Measurements from ENCODE around the gene FRAS1.
"Not testable (repeated sequence)": the region's sequence is repeated elsewhere in the genome, so short reads cannot be mapped to it uniquely, and the experiment has no call there.

FRAS1 gene

DNA sequence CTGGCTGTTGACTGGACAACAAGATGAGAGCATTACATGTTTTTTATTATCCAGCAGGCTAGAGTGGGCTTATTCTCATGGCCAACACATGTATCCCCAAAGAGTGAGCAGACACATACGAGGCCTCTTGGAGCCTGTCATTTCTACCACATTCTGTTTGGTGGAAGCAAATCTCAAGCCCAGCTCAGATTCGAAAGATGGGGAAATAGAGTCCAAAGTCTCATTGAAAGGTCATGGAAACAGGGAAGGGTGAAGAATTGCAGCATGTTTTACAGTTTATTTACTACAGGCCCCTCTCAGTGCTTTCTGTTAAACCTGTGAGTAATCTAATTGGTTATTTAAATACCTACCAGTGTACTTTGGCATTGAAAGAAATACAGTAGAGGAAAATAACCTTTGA lies 108.6 kb downstream of the FRAS1 start:
- DNase-seq (ENCODE audit: low spot score), result no peak

DNA sequence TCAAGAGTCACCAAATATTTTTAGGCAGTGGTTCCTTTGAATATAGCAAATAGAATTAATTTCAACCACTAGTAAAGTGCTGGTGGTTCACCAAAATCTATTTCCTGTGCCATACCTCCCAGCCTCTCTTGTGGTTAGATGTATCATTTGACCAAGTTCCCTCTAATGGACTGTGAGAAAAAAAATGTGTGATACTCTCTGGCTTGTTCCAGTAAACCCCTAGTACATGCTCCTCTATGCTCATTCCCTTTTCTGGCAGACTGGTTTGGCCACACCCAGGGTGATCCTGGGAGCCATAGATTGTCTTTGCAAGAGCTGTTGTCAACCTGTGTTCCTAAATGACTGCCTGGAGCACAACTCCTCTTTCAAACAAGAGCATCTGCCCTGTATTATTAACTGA lies 109.5 kb downstream of the FRAS1 start:
- no peak for DNase-seq (ENCODE audit: low spot score)

DNA sequence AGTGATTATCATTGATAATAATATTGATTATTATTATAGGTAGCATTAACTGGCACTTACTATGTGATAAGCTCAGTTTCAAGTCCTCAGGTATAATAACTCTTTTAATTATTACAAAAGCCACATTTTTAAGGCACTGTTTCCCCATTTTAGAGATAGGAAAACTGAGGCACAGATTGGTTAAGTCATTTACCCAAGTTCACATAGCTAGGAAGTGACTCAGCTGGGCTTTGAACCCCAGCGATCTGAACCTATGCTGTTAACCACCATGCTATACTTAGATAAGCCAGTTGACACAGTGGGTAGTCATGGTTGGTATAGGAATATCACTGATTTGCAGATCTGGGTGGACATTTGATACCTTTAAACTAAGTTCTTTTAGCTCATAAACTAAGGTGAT lies 110.4 kb downstream of the FRAS1 start:
- no peak for DNase-seq (ENCODE audit: low spot score)

DNA sequence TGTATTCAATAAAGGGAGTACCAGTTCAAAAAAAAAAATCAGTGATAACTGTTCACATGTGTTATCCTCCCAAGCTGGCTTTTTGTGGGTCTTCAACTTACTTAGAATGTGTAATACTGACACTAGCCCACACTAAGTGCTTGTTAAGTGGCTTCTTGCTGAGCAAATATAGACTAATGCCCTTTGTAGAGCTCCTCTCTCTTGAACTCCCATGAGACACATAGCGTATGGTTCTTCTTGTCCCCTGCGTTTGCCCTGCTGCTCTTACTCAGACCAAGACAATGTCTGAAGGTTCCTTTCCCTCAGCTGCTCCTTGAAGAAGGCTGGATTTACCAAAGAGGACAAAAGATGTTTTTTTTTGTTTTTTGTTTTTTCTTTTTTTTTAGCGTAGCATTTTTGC lies 110.9 kb downstream of the FRAS1 start:
- DNase-seq (ENCODE audit: low spot score), result no peak

DNA sequence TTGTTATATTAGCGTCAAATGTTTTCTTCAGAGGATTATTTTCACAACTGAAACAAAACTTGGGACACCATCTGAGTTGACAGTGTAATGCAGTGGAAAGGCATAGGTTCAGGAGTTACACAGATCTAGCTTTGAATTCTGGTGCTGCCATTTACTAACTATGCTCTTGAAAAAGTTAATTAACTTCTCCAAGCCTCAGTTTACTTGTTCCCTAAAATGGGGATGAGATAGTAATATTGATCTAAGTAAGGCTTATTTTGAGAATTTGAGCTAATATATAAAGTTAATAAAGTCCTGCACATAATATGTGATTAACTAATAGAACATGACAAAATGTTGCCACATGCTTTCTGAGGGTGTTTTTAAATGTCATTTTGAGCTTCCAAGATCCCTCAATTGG lies 112.6 kb downstream of the FRAS1 start:
- DNase-seq (ENCODE audit: low spot score), result no peak

DNA sequence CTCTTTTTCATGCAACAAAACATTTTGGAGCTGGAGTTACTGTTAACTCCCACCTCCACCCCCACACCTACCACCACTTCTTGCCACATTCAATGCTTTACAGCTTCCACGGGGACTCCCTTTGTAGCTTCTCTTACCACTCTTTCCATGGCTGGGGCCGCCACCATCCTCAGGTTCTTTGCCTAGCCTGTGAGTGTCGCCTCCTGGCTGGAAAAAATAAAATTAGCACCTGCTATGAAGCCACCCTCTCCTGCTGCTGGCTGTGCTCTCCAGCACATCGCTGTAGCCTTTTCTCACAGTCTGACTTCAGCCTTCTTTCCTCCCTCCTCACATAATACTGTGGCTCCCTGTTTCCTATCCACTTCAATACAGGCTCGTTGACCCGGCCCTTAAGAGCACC lies 114.4 kb downstream of the FRAS1 start:
- DNase-seq (ENCODE audit: low spot score), result no peak

DNA sequence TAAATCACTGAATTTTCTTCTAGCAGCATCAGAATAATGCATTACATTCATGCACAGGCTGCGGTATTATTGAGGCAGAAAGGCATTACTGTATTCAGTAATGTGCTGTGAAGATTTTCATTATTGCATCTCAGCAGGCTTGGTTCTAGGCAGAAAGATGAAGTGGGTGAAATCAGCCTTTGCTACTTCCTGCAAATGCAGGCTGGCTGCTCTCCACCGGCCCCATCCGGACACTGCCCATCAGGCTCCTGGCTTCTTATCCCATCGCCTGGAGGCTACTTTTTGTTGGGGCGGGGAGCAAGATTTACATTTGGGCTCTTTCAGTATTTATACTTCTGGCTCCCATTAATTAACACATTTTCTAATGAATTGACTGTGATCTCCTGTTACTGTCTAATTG lies 117.8 kb downstream of the FRAS1 start:
- DNase-seq (ENCODE audit: low spot score), result no peak

DNA sequence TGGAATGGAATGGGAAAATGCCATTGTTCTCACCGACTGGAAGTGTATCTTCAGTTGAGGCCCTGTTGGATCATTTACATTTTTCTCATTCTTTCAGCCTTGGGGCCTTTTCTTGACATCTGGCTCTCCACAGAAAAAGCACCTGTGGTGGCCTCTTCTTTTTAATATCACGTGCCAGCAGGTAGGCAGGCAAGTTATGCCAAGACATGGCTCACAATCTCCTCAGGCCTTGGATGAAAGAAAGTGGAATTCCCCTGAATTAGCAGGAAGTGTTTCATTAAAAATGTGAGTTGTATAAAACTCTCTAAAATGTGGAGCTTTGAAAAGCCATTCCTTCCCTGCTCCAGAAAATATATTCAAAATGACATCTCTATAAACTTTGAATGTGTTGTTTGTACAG lies 122.1 kb downstream of the FRAS1 start:
- no peak for DNase-seq (ENCODE audit: low spot score)

DNA sequence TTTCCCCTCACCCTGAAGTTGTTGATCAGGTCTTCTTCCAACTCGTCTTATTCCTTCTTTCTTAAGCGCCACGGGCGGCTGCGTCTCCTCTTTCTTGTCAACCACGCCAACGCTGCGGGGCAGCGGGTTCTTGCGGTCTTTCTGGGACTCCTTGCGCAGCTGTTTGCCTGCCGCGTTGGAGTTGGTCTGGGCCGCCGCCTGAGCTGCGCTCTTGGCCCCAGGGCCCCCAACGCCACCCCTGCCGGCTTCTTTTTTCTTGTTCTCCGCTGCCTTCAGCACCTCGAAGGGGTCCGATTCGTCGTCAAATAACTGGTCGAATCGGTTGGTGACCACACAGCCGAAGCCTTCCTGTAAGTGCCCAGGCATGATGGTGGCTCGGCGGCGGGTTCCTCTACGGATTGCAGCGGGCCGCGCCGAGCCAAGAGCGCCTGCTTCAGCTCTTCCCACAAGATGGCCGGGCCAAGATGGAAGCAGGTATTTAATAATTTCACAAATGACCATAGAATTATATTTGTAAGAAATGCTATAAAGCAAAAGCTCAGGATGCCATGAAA lies 124.6 kb downstream of the FRAS1 start:
- DNase-seq (ENCODE audit: low spot score), result not testable (repeated sequence)

DNA sequence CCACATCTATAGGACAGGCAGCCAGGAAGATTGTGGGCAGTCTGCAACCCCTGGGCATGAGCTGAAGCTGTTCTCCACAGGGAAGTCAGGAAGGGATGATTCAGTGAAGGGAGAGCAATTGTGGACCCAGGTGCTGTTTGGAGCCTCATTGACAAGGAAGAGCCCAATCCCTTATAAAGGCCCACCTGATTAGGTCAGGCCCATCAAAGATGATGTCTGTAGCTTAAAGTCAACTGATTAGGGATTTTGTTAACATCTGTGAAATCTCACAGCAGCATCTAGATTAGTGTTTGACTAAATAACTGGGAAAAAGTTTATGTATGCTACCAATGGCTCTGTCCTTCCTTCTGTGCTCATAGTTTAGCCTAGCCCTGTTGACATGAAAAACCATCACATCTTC lies 127.5 kb downstream of the FRAS1 start:
- no peak for DNase-seq (ENCODE audit: low spot score)

DNA sequence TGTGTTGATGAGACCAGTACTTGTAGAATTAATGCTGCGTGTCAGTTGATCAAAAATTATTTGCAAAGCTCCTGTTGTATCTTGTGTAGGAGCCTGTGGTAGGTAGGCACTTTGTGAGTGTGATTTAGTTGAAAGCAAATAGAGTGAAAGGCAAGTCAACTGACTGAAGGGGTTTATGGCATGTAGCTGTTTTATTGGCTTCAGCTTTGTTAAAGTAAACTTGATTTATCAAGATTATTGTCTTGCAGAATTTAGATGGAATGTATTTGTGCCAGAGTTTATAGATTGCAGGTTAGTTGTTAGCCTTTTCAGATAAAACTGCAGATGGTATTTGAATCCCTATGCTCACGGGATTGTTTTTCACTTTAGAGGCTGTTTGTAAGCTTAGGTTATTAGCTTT lies 128.0 kb downstream of the FRAS1 start:
- DNase-seq (ENCODE audit: low spot score), result no peak

DNA sequence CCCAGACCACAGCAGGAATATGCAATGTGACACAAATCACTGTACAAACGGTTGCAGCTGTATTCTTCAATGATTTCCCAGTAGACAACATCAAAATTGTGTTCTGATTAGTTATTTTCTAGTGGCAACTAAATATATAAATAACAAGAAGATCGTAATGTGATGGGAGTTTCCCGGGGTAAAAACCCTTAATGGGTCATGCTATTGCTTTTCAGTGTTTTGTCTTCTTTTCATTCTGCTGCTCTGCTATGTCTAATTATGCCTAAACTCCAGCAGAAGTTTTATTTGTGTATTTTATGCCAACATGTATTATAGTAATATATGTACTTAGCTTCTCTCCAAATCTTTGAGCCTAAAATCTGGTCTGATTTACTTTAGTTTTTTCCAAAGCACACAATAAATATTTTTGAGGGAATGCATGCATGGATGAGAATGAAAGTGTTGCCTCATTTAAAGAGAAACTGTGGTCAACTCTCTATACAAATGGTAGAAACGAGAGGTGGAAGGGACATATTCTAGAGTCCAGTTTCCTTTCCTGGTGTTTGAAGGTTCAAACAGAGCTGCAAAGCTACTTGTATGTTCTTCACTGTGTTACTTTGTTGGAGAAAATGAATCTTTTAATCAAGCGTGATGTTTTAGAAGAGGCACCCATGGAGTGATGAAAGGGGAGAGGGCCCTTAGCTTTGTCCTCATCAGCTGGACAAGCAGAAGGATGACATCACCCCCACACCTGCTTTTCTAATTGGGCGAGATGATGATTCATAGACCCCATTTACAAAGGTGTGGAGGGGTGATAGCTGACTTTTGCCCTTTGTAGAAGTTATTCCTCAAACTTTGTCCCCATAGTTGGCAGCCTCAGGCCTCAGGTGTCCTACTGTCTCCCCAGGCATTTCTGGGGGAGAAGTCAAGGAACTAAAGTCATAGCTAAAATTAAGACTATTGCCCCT lies 129.7 kb downstream of the FRAS1 start:
- DNase-seq (ENCODE audit: low spot score), result no peak

DNA sequence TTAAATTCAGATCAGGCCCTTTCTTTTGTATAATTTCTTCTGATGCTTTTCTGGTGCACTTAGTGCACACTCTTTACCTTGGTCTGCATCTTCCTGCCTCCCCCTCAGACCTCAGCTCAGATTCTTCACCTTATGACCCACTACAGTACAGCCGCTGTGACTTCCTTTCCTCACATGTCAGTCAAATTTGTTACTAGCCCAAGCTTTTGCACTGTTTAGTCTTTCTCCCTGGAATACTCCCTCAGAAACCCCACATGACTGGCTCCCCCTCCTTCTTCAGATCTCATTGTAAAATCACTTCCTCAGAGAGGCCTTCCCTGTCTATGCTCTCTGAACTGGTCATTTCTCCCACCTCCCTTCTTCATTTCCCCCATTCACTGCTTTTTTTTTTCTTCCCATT lies 132.9 kb downstream of the FRAS1 start:
- DNase-seq (ENCODE audit: low spot score), result no peak

DNA sequence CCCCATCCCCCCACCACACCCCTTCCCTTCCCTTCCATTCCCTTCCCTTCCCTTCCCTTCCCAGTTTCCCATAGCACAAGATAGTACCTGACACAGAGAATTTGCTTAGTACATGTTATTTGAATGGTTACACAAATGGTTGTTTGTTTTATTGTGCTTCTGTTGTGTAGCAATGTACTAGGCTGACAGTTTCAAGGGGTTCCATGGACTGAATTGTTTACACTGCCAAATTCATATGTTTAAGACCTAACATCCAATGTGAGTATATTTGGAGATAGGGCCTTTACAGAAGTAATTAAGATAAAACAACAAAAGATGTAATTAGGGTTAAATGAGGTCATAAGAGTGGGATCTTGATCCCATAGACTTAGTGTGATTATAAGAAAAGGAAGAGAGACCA lies 133.5 kb downstream of the FRAS1 start:
- no peak for DNase-seq (ENCODE audit: low spot score)

DNA sequence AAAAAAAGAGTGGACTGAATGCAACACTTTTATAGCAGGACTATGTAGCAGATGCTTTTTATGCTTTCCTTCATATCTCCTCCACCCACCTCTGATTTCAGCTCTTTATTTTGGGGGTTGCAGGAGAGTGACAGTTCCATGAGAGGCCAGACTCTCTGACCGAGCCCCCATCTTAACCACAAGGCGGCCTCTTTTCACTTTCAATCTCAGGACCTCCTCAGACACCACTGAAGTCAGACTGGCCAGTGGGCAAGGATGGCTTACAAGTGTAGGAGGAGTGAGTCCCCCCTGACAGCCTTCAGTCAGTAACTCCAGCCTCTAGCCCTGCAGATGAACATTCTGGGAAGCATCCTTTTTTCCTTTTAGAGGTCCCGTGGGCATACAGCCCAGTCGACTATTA lies 140.8 kb downstream of the FRAS1 start:
- DNase-seq (ENCODE audit: low spot score), result no peak

DNA sequence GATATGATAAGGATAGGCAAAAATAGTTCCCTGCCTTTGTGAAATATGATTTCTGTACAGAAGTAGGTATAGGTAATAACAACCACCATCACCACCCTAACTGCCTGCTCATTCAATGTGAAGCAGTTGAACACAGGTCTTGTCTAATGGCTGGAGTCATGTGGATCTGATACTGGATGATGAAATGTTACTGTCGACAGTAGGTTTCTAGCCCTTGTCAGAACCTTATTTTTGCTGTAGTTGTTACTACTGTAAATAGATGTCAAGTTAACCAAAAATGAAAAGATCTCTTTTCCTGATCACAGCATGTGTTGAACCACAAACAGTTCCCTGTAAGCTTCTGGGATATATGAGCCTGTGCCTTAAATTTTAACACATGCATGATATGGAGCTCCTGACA lies 142.9 kb downstream of the FRAS1 start:
- DNase-seq (ENCODE audit: low spot score), result no peak

DNA sequence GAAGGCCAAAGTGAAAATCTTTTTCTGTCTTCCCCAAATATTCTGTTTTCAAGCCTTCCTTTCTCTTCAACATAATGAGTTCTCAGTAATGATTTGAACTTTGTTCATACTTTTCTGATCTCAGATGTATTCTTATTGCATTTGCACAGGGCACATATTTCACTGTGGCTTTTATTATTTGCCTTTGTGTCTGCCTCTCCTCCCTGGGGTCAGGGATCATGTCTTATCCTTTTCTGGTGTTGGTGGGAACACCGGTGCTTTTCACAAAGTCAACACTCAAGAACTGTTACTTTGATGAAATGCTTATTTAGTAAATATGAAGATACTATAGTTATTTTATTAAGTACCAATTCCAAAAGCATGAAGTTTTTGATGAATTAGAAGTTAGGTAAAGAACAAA lies 143.8 kb downstream of the FRAS1 start:
- no peak for DNase-seq (ENCODE audit: low spot score)

DNA sequence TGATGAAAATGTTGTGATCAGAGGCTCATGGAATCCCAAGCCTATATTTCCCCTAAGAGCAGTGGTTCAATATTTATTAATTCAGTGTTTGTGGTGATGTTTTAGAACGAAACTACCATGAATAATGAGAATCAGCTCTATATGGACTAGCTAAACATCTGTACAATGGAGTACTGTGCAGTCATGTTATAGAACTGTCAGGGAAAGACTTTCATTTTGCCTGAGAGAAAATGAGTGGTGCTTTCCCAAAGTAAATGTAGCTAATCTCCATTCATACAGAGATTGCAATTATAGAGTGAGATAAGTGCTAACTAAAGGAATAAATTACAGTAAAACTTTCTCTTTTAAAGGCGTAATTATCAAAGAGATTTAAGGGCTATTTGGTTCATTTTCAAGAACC lies 147.1 kb downstream of the FRAS1 start:
- DNase-seq (ENCODE audit: low spot score), result no peak

DNA sequence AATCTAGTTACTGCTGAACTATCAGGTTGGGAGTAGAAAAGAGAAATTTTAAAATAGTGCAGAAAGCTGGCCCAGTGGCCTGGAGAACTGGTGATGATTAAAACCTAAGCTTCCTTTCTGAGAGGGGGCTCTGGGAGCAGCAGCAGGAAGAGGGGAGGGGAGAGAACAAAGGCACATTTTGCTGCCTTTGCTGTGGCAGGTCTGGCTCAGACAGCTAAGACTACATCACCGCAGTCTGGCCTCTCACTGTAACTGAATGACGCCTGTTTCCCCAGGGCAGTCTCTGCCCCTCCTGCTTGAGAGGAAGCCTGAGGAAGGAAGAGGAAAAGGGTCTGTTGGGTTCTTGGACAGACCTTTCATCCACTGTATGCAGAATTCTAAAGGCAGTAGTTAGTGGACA lies 148.5 kb downstream of the FRAS1 start:
- DNase-seq (ENCODE audit: low spot score), result no peak

DNA sequence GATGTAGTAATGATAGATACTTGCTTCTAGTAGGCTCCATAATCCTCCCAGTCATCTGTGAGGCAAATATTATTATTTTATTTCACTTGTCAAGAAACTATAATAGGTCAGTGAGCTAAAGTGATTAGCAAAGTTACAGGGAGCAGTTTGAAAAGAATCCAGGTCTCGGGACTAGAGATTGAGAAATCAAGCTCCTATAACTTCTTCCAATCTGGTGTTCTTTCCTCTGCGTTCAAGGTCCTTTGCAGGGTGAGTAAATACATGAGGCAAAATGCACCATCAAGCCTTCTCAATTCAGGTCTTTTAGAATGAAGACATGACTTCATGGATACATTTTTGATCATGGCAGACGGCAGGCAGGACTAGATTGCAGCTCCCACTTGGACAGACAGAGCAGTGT lies 150.4 kb downstream of the FRAS1 start:
- no peak for DNase-seq (ENCODE audit: low spot score)

DNA sequence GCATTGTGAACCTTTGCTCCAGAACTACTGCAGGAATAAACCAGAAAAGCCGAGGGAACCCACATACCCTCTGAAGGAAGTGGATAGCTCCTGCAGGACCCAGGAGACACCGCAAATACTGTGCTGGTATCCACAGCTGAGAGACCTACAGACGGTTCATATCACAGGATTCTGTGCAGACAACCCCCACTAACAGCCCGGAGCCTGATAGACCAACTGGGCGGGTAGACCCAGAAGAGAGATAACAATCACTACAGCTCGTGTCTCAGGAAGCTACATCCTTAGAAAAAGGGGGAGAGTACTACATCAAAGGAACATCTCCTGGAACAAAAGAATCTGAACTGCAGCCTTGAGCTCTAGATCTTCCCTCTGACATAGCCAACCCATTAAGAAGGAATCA lies 150.8 kb downstream of the FRAS1 start:
- DNase-seq (ENCODE audit: low spot score), result no peak

DNA sequence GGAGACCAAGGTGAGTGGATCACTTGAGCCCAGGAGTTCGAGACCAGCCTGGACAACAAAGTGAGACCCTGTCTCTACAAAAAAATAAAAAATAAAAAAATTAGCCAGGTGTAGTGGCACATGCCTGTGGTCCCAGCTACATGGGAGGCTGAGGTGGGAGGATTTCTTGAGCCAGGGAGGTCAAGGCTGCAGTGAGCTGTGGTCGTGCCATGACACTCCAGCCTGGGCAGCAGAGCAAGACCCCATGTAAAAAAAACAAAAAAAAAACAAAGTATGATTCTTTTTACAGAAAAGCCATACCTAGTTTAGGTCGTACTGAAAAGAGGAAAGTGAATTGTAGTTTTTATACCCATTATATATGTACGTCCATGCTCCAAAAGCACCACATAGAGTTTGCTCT lies 151.8 kb downstream of the FRAS1 start:
- not testable (repeated sequence) for DNase-seq (ENCODE audit: low spot score)

DNA sequence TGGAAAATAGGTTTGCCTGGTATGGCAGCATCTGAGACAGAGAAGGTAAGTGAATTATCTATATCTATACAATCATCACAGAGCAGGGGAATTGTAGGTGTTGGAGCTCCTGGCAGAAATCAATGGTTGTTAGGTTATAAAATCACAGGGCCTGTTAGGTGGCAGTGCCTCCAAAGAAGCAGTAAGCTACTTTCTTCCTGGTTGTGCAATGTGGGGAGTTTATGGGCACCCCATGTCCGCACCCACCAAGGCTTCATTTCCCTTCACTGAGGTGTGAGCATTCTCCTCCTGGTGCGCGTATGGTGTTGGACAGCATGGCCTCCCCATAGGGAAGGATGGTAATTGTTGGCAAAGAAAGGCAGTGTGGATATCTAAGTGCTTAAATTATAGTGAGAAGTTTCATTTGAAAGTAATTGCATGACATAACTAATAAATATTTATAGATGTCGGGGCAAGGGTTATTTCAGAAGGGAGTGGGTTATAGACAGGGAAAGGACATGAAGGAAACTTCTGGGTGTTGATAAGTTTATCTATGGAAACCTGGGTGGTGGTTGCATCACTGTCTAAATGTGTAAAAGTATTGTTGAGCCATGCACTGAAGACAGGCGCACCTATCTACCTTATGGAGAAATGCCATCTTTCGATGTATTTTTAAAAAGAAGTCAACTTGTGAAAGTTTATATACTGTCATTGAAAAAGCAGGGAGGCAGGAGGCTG lies 153.7 kb downstream of the FRAS1 start:
- DNase-seq (ENCODE audit: low spot score), result no peak
